GM21390 (cell line): Measurements from ENCODE around the gene PRSS37.
"Not testable (repeated sequence)": the region's sequence is repeated elsewhere in the genome, so short reads cannot be mapped to it uniquely, and the experiment has no call there.

Experiments used
- ATAC-seq: cut with Tn5 transposase; IDR thresholded peaks from one replicate; pipeline ENCODE4 v1.9.1; 2021; ENCODE audit not compliant: unreplicated experiment

Gene PRSS37, protein sequence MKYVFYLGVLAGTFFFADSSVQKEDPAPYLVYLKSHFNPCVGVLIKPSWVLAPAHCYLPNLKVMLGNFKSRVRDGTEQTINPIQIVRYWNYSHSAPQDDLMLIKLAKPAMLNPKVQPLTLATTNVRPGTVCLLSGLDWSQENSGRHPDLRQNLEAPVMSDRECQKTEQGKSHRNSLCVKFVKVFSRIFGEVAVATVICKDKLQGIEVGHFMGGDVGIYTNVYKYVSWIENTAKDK

DNA sequence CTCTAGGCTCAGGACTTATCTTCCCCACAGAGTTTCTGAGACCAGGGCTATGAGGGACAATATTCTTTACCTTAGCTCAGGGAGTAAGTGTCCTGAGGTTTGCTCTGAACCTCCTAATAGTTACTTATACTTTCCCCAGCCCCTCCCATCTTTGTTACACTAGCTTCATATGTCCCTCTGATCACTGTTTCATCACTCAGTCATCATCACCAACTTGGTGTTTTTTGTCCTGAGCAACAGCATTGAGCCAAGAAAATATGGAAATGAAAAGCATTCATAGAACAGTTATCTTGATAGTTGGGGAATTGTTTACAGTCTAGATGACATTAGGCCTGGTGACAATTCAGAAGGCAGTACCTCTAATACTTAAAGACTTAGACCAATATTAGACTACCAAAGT is at the start of gene PRSS37:
Gene PRSS37, minus strand, starts transcription at position 101 of the 400 bp plus-strand sequence. CDS start 436 bp downstream, outside the sequence.
- no peak for ATAC-seq

DNA sequence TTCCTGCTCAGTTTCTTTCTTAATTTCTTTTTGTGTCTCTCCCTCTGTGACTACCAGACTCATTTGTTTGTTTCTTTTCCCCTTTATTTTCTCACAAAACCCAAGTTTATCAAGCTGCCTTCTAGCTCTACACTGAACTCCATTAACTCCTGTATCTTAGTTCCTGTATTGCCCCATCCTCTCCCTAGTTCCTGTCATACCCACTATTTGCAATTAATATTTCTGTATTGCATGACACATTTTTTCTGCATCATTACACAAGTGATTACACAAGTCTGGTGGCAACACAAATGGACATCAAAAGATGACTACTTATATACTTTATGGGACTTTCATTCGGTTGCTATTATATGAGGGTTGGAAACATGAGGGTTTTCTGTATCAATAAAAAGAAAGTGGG is 48.0 kb upstream of the PRSS37 start:
- ATAC-seq, result no peak

DNA sequence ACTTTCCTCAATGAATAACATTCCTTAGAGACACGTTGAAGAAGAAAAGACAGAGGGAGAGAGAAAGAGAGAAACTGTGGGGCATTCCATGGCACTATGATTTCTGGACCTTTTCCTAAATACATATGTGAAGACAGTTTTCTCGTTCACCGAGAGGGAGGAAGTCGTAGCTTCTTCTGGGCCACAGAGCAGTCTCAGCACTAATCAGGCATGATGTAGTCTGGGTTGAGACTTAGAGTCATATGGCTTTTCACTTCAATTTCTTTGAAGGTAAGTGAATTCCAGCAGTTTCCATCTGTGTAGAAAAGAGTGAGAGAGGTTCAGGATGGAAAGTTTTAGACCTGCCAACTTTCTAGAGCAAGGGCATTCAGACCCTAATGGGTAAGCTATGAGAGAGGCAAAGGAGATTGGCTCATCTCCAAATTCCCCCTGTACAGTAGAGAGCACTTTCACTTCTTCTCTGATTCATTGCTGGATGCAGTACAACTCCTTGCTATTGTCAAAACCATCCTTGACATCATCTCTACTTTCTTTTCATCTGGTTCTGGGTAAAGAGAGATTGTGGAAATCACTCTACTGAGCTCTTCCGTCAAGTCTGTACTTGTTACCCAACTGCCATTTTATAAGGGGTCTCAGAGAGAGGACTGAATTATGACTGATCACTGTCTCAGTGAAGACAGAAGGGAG is 43.4 kb upstream of the PRSS37 start:
- peak; percentile 71 for ATAC-seq

DNA sequence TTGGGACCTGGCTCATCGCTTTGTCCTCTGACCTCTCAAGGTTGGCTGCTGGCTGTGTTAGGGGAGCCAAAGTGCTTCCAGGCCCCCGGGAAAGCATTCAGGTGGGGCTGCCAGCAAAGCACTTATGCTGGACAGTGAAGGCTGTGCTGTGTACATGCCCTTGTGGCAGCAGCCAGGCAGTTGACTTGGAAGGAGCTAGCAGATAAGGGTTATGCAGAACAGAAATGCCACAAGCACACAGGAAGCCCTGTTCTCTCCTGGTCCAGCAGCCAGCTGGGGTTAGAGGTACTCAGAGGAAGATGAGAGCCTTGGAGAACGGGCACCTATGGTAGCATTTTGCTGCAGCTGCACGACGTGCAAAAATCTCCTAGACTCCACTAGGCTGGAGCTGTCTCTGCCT is 39.7 kb upstream of the PRSS37 start:
- ATAC-seq, result no peak

DNA sequence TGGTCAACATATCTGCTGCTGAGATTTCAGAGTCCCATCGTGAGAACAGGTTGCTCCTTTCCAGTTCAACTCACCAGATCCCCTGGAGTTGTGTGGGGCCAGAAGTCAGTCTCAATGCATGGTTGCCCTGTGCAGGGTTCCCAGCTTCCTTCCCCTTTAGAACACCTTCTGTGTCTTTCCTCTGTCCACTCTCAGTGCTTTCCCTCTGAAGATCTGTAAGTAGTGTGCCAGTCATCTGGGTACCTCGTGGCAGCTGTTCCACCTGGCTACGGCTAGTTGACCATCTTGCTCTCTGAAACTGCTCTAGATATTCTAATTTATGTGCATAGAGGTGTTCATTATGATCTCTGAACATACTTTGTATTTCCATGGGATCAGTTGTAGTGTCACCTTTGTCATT is 36.1 kb upstream of the PRSS37 start:
- ATAC-seq, result no peak

DNA sequence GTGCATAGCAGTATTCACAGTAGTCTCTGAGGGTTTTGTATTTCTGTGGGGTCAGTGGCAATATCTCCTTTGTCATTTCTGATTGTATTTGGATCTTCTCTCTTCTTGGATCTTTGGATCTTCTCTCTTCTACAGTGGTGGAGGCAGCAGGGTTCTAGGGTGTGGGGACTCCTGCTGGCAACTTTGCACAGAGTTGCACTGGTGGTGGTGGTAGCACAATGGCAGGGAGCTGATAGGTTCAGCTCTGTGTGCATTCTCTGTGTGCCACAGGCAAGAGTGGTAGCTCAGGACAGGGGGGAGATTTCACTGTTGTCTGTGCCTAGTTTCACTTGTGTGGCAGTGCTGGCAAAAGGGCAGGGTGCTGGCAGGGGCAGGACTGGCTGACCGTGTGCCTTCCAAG is 35.1 kb upstream of the PRSS37 start:
- ATAC-seq, result no peak

DNA sequence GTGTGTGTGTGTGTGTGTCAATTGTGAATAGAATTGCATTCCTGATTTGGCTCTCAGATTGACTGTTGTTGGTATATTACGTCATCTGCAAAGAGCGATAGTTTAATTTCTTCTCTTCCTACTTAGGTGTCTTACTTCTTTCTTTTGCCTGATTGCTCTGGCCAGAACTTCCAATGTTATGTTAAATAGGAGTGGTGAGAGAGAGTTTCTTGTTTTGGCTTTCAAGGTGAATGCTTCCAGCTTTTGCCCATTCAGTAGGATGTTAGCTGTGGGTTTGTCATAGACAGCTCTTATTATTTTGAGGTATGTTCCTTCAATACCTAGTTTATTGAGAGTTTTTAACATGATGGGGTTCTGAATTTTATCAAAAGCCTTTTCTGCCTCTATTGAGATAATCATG is 34.2 kb upstream of the PRSS37 start:
- ATAC-seq, result no peak

- ATAC-seq, result peak; percentile 78
Observed at GRCh38 chr7:141874787-141875186, 33.5 kb upstream of the PRSS37 start.

- no peak for ATAC-seq
Observed at GRCh38 chr7:141872931-141873330, 31.6 kb upstream of the PRSS37 start.

GRCh38 chr7:141866974-141867373 is 25.7 kb upstream of the PRSS37 start:
- no peak for ATAC-seq

DNA sequence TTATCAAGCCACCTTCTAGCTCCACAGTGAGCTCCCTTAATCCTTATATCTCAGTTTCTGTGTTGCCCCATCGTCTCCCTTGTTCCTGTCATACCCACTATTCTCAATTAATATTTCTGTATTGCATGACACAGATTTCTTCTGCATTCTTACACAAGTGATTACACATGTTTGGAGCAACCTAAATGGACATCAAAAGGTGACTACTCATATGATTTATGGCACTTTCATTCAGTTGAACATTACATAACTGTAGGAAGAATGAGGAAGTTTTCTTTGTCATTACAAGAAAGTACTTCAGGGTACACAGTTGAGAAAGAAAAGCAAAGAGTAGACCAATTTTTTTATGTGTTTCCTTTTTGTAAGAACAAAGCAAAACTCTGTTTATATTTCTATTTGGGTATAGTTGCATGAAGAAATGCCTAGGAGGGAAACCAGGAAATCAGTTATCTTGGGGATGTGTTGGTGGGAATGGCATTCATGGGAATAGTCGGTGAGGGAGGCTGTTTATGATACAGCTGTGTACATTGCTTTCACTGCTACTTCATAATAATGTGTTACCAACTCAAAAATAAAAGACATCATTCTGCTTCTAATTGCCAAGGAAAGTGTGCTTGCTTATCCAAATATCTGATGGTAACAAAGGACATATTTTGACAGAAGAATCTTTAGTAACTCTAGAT is 23.6 kb upstream of the PRSS37 start:
- no peak for ATAC-seq

GRCh38 chr7:141860207-141860606 is 18.9 kb upstream of the PRSS37 start:
- no peak for ATAC-seq

- no peak for ATAC-seq
Observed at GRCh38 chr7:141847996-141848395, 6.7 kb upstream of the PRSS37 start.

DNA sequence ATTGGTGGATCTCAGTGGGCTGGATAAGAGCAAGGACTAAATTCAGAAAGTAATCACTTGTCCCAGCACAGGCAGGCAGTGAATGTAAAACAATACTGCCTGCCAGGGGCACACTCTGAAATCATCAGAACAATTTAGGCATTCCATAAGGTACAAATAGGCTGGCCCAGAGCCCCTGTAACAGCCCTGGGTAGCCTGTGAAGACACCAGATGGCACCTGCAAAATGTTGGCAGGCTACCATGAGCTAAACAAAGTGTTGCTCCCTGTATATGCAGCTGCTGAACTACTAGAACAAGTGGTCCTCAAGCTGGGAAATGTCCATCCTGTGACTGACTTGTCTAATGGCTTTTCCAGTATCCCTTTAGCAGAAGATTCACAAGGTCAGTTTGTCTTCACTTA is 3.0 kb upstream of the PRSS37 start:
- no peak for ATAC-seq

- ATAC-seq, result no peak
Observed at GRCh38 chr7:141842904-141843303, 1.6 kb upstream of the PRSS37 start.

DNA sequence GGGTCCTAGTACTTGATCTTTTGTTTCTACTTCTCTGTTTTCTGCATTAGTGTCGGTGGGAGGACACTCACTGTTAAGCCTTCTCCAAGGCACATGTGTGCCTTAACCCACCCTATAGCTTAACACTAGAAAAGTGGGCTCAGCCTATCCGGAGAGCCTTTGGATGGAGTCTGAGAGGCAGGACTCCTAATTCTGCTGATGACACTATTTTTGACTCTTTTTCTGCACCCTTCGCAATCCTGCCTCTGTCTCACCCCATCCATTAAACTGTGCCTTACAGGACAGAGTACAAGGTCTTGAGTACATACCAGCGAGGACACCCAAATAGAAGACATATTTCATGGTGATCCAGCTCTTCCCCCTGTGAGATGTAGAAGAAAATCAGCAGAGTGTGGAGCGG is 577 bp downstream of the PRSS37 start:
- no peak for ATAC-seq

- no peak for ATAC-seq
Observed at GRCh38 chr7:141839256-141839655, 2.0 kb downstream of the PRSS37 start.

DNA sequence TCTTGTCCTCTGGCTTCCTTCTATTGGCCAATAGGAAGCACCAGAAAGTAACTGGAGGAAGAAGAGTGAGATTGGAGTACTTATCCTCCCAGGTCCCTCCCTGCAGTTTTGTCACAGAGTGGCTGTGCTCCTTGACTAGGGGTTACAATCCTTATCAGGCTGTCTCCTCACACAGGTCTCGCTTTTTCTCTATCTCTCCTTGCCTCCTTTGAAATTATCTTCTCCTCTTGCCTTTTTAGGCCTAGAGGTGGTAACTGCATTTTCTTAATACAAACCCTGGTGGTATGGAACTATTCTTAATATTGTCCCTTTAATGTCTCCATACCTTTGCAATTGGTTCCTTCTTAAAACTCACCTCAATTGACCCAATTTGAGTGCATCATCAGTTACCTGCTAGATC is 2.7 kb downstream of the PRSS37 start:
- ATAC-seq, result no peak

GRCh38 chr7:141837683-141838082 is 3.6 kb downstream of the PRSS37 start:
- ATAC-seq, result no peak

GRCh38 chr7:141822432-141822831 is 18.9 kb downstream of the PRSS37 start:
- ATAC-seq, result not testable (repeated sequence)

- ATAC-seq, result no peak
Observed at GRCh38 chr7:141820067-141820466, 21.2 kb downstream of the PRSS37 start.

GRCh38 chr7:141792526-141792925 is 48.8 kb downstream of the PRSS37 start:
- no peak for ATAC-seq
